Transverse colon (tissue), 4 donors: ENCODE data around the gene PDSS2.

Experiments
- POLR2AphosphoS5 ChIP-seq, 3 donors: sonication (generic); formaldehyde crosslinking; IDR thresholded peaks; one replicate each; pipeline ENCODE4 v1.6.1; 2016; ENCODE audit warnings: antibody characterized with exemption in 3 of 3
- TF ChIP-seq, protein P1 (sequence below), 5 experiments: fragments of 200-600 bp in 3 of 5; fragments of 450-650 bp in 2 of 5; sonication (generic) in 3 of 5; IDR thresholded peaks; 1 replicate in 2 of 5; 2 replicates in 3 of 5; pipeline ENCODE4 v1.5.1; 2016 to 2017; ENCODE audit warnings: antibody characterized with exemption in 5 of 5, inconsistent platforms in 3 of 5, mild to moderate bottlenecking in 2 of 5, moderate library complexity in 1 of 5

DNA sequence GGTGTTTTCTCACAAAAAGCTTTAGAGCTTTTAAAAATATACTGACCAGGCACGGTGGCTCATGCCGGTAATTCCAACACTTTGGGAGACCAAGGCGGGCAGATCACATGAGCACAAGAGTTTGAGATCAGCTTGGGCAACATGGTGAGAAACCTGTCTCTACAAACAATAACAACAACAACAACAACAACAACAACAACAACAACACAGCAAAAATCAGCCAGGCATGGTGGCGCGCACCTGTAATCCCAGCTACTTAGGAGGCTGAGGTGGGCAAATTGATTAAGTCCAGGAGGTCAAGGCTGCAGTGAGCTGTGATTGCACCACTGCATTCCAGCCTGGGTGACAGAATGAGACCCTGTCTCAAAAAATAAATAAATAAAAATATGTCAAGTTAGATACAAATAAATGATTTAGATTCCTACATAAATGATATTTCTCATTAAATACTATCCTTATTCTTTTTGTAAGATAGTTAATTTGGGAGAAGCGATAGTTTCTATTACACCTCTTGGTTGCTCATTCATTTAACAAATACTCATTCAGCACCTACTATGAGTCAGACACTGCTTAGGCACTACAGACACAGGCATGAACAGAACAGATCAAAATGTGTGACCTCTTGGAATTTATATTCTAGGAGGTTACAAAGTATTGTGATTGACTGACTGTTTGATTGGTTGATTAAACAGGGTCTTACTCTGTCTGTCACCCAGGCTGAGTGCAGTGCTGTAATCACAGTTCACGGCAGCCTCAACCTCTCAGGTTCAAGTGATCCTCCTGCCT, 260.5 kb downstream of the PDSS2 start:
- TF ChIP-seq, protein P1, sequence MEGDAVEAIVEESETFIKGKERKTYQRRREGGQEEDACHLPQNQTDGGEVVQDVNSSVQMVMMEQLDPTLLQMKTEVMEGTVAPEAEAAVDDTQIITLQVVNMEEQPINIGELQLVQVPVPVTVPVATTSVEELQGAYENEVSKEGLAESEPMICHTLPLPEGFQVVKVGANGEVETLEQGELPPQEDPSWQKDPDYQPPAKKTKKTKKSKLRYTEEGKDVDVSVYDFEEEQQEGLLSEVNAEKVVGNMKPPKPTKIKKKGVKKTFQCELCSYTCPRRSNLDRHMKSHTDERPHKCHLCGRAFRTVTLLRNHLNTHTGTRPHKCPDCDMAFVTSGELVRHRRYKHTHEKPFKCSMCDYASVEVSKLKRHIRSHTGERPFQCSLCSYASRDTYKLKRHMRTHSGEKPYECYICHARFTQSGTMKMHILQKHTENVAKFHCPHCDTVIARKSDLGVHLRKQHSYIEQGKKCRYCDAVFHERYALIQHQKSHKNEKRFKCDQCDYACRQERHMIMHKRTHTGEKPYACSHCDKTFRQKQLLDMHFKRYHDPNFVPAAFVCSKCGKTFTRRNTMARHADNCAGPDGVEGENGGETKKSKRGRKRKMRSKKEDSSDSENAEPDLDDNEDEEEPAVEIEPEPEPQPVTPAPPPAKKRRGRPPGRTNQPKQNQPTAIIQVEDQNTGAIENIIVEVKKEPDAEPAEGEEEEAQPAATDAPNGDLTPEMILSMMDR (IDR thresholded peaks at IDR 0.05) = no peak
- no peak for TF ChIP-seq POLR2AphosphoS5 (IDR thresholded peaks at IDR 0.05)
